Activated CD8-positive, alpha-beta T cell treated with anti-CD3 and anti-CD28 coated beads, Interleukin-2, amount 10 ng/mL, durations not matched to agents 7 days and 5 days (primary cell): ENCODE data around the gene LRRC10B. TPM values are rescaled to one million over a fixed set of nuclear protein-coding genes. Genes with fewer than 3 reads are reported as not detected.
A peak's percentile ranks its signal among the peaks of the same experiment; 100 is the strongest.
"Not testable (repeated sequence)": the region's sequence is repeated elsewhere in the genome, so short reads cannot be mapped to it uniquely, and the experiment has no call there.

Experiments
- ATAC-seq: fragments of 150-1000 bp; cut with Tn5 transposase; one replicate; pipeline ENCODE4 v1.10.0; 2021; ENCODE audit warnings: moderate library complexity
- CTCF ChIA-PET: fragments of 350-600 bp; sonication (Branson Sonifier 250); formaldehyde crosslinking; loops from one replicate; lab custom pipeline; 2021; ENCODE audit warnings: antibody characterized with exemption; lab: Charles Lee
- POLR2A ChIA-PET: fragments of 350-600 bp; sonication (Branson Sonifier 250); formaldehyde crosslinking; loops from one replicate; lab custom pipeline; 2021; ENCODE audit warnings: antibody characterized with exemption; lab: Charles Lee
- DNase-seq: peaks from one replicate; pipeline ENCODE4 v3.0.0-alpha.2; 2020
- H3K27ac Mint-ChIP-seq: one replicate; pipeline ENCODE4 v1.8.0; 2021; ENCODE audit warnings: mild to moderate bottlenecking, mixed read lengths
- H3K27me3 Mint-ChIP-seq: one replicate; pipeline ENCODE4 v1.8.0; 2021; ENCODE audit warnings: low read depth, mixed read lengths
- H3K36me3 Mint-ChIP-seq: one replicate; pipeline ENCODE4 v1.8.0; 2021; ENCODE audit warnings: low read depth, mixed read lengths
- H3K4me1 Mint-ChIP-seq: one replicate; pipeline ENCODE4 v1.8.0; 2021; ENCODE audit warnings: low read depth, mixed read lengths
- H3K4me3 Mint-ChIP-seq: one replicate; pipeline ENCODE4 v1.8.0; 2021; ENCODE audit warnings: mild to moderate bottlenecking, mixed read lengths
- H3K9me3 Mint-ChIP-seq: one replicate; pipeline ENCODE4 v1.8.0; 2022; ENCODE audit warnings: mixed read lengths; ENCODE audit not compliant: insufficient read depth
- total RNA-seq, 2 experiments: library from RNA; stranded (reverse); gene quantifications; one replicate each; pipeline ENCODE4 v1.2.3, GENCODE V29; 2021

The LRRC10B gene
- total RNA-seq, 2 experiments from 2014 or later: not detected

DNA sequence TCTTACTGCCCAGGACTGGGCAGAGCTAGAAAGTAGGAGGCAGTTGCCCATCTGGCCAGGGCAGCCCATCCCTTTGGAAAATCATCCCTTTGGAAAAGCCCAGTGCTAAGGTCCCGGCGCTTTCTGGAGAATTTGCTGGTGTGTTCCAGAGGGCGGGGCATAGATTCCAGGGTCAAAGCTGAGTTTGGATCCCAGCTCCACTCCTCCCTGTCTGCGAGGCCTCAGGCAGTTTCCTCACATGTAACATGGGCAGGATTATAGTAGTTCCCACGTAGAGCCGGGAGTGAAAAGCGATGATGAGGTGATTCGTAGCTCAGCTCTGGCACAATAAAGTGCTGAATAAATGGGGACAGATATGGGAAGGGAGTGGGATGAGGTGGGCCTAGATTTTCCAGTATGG, 31.4 kb upstream of the LRRC10B start:
- Mint-ChIP-seq H3K36me3 (peaks cover 4% of the 10 kb centered on the region), H3K27me3 (no peaks in the 10 kb centered on the region), H3K27ac (no peak overlapping the region), H3K4me1 (peaks cover 8% of the 10 kb centered on the region), H3K4me3 (no peak overlapping the region), H3K9me3 (no peaks in the 10 kb centered on the region)
- DNase-seq (no peak), ATAC-seq (no peak)
- CTCF ChIA-PET: interaction anchor here (0.9 to 7.3 kb wide), 12 partner anchors 9 to 161 kb away, joined by 3 to 115 read pairs (median 4); partner anchors contain the start of gene LRRC10B
- POLR2A ChIA-PET: interaction anchor here (0.5 kb wide), 1 partner anchor 40 kb away, joined by 4 read pairs; no protein-coding TSS in a partner anchor

DNA sequence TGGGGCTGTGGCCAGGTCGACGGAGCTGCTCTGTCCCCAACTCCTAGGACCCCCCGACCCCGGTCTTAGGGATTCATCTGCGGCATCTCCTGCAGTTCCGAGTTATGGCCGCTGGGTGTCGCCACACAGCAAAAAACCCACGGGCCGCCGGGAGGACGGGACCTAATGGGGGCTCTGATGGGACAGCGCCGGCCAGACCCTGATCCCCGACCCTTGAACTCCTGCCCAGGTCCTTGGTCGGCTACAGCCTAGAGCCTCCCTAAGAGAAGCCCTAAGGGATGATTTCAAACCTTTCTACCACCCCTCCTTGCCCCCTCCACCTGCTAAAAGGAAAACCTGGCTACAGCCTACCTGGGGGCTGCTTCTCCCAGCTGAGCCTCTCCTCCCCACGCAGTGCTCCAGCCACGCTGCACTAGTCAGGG, 30.8 kb upstream of the LRRC10B start:
- H3K4me3 Mint-ChIP-seq: no peak overlapping the region
- ATAC-seq (peak; percentile 49), DNase-seq (peak; percentile 66)
- peaks cover 5% of the 10 kb centered on the region for H3K4me1 Mint-ChIP-seq
- CTCF ChIA-PET: interaction anchor here (0.6 to 7.3 kb wide), 17 partner anchors 10 to 161 kb away, joined by 3 to 115 read pairs (median 4); partner anchors contain the start of gene LRRC10B
- H3K27ac Mint-ChIP-seq: no peak overlapping the region
- POLR2A ChIA-PET: no interaction called here
- H3K36me3 Mint-ChIP-seq: peaks cover 2% of the 10 kb centered on the region
- no peaks in the 10 kb centered on the region for H3K27me3 Mint-ChIP-seq
- H3K9me3 Mint-ChIP-seq: no peaks in the 10 kb centered on the region

DNA sequence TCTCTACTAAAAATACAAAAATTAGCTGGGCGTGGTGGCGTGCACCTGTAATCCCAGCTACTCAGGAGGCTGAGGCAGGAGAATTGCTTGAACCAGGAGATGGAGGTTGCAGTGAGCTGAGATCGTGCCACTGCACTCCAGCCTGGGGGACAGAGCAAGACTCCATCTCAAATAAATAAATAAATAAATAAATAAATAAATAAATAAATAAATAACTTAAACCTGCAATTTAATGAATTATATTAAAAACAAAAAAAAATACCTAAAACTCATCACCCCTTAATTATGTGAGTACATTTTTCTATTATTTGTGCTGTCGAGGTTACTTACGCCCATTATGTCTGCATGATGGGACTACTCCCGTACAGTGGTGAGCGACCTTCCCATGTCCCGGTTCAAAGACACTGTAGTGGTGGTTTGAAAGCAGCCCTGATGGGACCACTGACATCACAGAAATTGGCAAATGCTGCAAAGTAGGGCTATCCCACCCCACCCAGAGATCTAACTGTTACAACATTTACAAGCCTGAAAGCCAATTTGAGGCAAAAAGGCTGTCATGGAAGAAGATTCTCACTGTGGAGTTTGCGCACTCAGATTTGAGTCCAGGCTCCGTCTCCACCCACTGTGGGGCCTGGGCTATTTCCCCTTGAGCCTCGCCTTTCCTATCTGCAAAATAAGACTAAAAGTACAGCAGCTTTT, 29.0 kb upstream of the LRRC10B start:
- CTCF ChIA-PET: interaction anchor here (2.6 to 7.3 kb wide), 3 partner anchors 22 to 37 kb away, joined by 6 to 115 read pairs (median 31); no protein-coding TSS in a partner anchor
- POLR2A ChIA-PET: interaction anchor here (0.6 kb wide), 1 partner anchor 250 kb away, joined by 4 read pairs; no protein-coding TSS in a partner anchor
- H3K4me1 Mint-ChIP-seq: not testable (repeated sequence)

DNA sequence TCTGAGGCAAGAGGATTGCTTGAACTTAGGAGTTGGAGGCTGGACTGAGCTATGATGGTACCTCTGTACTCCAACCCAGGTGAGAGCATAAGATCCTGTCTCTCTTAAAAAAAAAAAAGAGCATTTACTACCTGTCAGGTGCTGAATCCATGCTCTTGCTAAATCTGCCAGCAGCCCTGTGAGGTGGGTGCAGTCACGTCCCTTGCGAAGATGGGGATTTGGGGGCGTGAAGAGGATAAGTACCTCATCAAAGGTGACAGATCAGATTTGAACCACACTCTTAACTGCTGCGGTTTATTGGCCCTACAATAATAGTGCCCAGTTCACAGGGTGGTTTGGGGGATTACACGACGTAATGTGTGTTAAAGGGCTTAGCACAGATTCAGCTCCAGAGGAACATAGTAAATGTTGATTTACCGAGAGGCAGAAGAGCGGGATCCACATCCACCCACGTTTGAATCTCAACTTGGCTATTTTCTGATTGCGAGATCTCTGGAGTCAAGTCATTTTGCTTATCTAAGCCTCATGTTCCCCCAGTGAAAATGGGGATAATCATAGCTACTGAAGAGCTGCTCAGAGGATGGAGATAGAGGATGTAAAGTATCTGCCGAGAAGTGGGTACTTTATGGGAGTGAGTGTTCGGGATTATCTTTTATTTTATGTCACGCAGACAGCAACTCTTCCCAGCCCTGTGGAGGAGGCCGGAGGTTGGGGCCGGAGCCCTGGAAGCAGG, 28.1 kb upstream of the LRRC10B start:
- DNase-seq (no peak), ATAC-seq (no peak)
- ChIA-PET CTCF (interaction anchor here (1.1 to 7.3 kb wide), 3 partner anchors 21 to 158 kb away, joined by 3 to 115 read pairs (median 5); no protein-coding TSS in a partner anchor), POLR2A (no interaction called here)
- H3K27ac Mint-ChIP-seq: no peak overlapping the region
- no peaks in the 10 kb centered on the region for H3K9me3 Mint-ChIP-seq
- H3K27me3 Mint-ChIP-seq: no peaks in the 10 kb centered on the region
- H3K4me1 Mint-ChIP-seq: peaks cover 5% of the 10 kb centered on the region
- no peak overlapping the region for H3K4me3 Mint-ChIP-seq
- H3K36me3 Mint-ChIP-seq: no peaks in the 10 kb centered on the region

More for the DNA sequence above, 29.0 kb upstream of the LRRC10B start:
- H3K27me3 Mint-ChIP-seq, H3K9me3 Mint-ChIP-seq, DNase-seq, H3K36me3 Mint-ChIP-seq, H3K27ac Mint-ChIP-seq, H3K4me3 Mint-ChIP-seq, ATAC-seq: not testable (repeated sequence)

DNA sequence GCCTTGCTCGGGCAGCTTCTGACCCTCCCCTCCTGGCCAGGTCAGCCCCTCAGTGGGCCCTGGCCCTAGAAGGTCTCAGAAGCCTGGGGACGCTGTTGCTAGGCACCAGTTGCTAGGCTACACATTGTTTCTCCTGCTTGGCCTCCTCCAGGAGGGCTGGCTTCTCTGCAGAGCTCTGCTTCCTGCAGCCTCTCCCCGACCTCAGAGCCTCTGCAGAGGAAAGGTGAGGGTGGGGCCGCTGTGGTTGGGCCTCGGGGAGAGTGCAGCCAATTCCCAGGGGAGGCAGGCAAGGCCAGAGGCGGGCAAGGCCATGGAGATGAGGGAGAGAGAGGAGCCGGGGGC, 27.6 kb upstream of the LRRC10B start:
- no peaks in the 10 kb centered on the region for H3K27me3 Mint-ChIP-seq
- POLR2A ChIA-PET: interaction anchor here (0.5 kb wide), 1 partner anchor 50 kb away, joined by 3 read pairs; no protein-coding TSS in a partner anchor
- DNase-seq: no peak

DNA sequence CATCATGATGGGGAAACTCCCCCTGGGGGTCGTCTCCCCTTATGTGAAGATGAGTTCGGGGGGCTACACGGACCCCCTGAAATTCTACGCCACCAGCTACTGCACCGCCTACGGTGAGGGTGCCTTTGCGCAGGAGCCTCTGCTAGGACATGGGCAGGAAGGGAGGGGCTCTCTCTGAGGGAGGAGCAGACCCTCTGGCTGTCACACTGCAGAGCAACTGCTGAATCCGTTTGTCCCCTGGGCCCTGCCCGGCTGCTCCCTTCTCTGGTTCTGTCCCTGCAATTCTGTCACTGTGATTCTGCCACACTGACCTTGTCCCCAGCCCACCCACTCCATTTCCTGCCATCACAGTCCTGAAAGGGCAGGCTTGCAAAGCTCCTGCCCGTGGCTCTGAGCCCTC, 26.7 kb upstream of the LRRC10B start:
- CTCF ChIA-PET: interaction anchor here (0.7 to 2.0 kb wide), 9 partner anchors 9 to 36 kb away, joined by 3 to 15 read pairs (median 4); partner anchors contain the start of gene LRRC10B
- H3K36me3 Mint-ChIP-seq: no peaks in the 10 kb centered on the region
- H3K4me1 Mint-ChIP-seq: peaks cover 5% of the 10 kb centered on the region
- H3K27ac Mint-ChIP-seq: no peak overlapping the region
- ATAC-seq: no peak
- H3K4me3 Mint-ChIP-seq: no peak overlapping the region
- DNase-seq: no peak
- H3K9me3 Mint-ChIP-seq: no peaks in the 10 kb centered on the region
- POLR2A ChIA-PET: no interaction called here
- H3K27me3 Mint-ChIP-seq: no peaks in the 10 kb centered on the region

More for the DNA sequence above, 27.6 kb upstream of the LRRC10B start:
- ATAC-seq: peak; percentile 33
- H3K4me3 Mint-ChIP-seq: no peak overlapping the region
- no peaks in the 10 kb centered on the region for H3K9me3 Mint-ChIP-seq
- no peak overlapping the region for H3K27ac Mint-ChIP-seq
- CTCF ChIA-PET: interaction anchor here (1.1 to 7.3 kb wide), 3 partner anchors 21 to 157 kb away, joined by 3 to 115 read pairs (median 5); no protein-coding TSS in a partner anchor
- no peaks in the 10 kb centered on the region for H3K36me3 Mint-ChIP-seq
- H3K4me1 Mint-ChIP-seq: peaks cover 5% of the 10 kb centered on the region

DNA sequence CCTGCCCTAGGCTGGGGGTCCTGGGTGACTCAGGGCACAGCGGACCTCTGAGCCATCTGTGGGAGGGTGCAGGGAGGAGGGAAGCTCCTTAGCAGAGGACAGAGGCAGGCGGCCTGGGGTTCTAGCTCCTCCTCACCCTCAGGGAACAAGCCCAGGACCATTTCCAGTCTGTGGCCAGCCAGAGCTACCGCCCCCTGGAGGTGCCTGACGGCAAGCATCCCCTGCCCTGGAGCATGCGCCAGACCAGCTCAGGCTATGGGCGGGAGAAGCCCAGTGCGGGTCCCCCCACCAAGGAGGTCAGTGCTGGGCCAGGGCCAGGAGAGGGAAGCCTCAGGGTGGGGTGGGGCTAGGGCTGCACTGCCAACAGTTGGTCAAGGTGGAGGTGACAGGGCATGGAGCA, 26.0 kb upstream of the LRRC10B start:
- DNase-seq (peak; percentile 33), ATAC-seq (peak; percentile 22)
- Mint-ChIP-seq H3K4me1 (peaks cover 5% of the 10 kb centered on the region), H3K4me3 (no peak overlapping the region), H3K27ac (no peak overlapping the region), H3K27me3 (no peaks in the 10 kb centered on the region), H3K36me3 (no peaks in the 10 kb centered on the region), H3K9me3 (no peaks in the 10 kb centered on the region)
- CTCF ChIA-PET: interaction anchor here (0.7 to 2.0 kb wide), 10 partner anchors 9 to 35 kb away, joined by 3 to 15 read pairs (median 4); partner anchors contain the start of gene LRRC10B
- POLR2A ChIA-PET: no interaction called here

DNA sequence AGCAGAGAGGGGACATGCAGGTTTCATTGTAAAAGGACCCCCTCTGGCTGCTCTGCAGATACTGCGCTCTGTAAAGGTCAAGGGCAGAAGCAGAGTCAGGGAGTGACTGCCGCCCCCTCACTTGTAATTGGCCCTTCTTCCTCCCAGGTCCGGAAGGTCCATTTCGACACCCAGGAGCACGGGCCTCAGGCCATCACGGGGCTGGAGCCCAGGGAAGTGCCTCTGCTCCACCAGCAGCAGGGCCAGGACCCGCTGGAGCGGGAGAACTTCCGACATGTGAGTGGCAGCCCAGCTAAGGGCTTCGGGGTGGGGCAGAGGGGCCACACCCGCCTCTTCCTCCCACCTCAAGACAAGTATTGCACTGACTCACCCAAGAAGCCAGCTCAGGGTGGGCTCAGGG, 24.0 kb upstream of the LRRC10B start:
- Mint-ChIP-seq H3K36me3 (no peaks in the 10 kb centered on the region), H3K27ac (no peak overlapping the region), H3K4me3 (no peak overlapping the region), H3K4me1 (no peaks in the 10 kb centered on the region), H3K9me3 (no peaks in the 10 kb centered on the region), H3K27me3 (no peaks in the 10 kb centered on the region)
- ATAC-seq: no peak
- no peak for DNase-seq
- CTCF ChIA-PET: interaction anchor here (2.4 kb wide), 1 partner anchor 32 kb away, joined by 6 read pairs; no protein-coding TSS in a partner anchor
- POLR2A ChIA-PET: no interaction called here

DNA sequence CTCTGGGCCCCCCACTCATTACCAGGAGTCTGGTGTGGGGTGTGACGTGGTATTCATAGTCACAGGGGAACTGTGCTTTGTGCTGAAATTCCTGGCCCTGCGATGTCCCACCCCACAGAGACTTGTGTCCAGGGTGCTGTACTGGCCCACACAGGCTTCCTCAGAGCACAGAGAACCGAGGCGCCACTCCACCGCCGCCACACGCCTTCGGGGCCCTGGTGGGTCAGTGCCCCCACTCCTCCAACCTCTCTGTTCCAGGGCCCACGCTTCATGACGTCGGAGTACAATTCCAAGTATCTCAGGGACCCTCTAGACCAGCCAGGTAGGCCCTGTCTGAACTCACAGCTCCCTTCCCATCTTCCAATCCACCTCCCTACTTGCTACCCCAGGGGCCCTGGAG, 23.5 kb upstream of the LRRC10B start:
- Mint-ChIP-seq H3K36me3 (no peaks in the 10 kb centered on the region), H3K9me3 (no peaks in the 10 kb centered on the region), H3K4me1 (no peaks in the 10 kb centered on the region), H3K27ac (no peak overlapping the region), H3K4me3 (no peak overlapping the region), H3K27me3 (no peaks in the 10 kb centered on the region)
- POLR2A ChIA-PET: no interaction called here
- CTCF ChIA-PET: interaction anchor here (1.0 to 2.4 kb wide), 2 partner anchors 32 to 47 kb away, joined by 3 to 6 read pairs; no protein-coding TSS in a partner anchor
- ATAC-seq (no peak), DNase-seq (no peak)

DNA sequence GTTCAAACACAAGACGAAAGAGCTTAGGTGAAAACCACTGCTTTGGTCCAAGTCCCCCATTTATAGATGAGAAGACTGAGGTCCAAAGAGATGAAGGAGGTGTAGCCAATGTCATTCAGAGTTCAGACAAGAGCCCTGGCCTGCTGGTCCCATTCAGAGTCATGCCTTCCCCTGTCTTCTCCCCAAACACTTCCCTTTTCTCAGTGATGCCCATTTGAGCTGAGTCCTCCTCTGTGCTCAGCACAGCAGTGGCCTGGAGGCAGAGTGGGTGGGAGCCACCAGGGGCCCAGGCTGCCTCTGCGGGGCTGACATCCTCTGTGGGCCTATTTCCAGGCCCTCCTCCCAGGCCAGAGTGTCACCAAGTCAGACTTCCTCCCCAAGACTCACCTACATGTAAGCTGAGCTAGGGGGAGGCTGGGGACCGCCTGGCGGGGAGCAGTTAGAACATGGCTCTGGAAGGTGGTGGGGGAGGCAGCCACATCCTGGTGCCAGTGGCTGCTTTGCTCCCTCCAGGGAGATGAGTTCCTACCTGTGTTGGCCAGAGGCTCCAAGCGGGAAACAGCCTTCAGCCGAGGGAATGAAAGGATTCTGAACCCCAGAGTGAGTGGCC, 22.4 kb upstream of the LRRC10B start:
- Mint-ChIP-seq H3K4me3 (no peak overlapping the region), H3K9me3 (no peaks in the 10 kb centered on the region), H3K27me3 (no peaks in the 10 kb centered on the region), H3K4me1 (no peaks in the 10 kb centered on the region), H3K36me3 (no peaks in the 10 kb centered on the region), H3K27ac (no peak overlapping the region)
- ATAC-seq (no peak), DNase-seq (no peak)
- POLR2A ChIA-PET: no interaction called here
- CTCF ChIA-PET: interaction anchor here (1.0 to 2.4 kb wide), 3 partner anchors 31 to 46 kb away, joined by 3 to 7 read pairs (median 6); no protein-coding TSS in a partner anchor

DNA sequence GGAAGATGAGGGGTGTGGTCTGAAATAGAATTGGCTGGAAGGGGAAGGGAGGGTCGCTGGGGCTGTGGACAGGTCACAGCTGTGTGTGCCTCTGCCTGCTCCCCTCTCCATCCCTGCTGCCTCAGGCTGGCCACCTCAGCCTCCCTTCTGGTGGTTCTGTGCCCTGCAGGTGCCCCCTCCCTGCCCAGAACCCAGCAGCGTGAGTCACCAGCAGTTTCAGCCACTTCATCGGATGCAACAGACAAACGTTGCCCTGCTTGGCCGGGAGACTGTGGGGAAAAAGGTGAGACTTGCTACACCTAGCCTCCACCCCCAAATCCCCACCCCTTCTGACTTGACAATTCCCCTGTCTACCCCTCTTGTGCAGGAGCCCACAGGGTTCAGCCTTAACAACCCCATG, 21.8 kb upstream of the LRRC10B start:
- no peaks in the 10 kb centered on the region for H3K36me3 Mint-ChIP-seq
- H3K4me1 Mint-ChIP-seq: no peaks in the 10 kb centered on the region
- no peaks in the 10 kb centered on the region for H3K27me3 Mint-ChIP-seq
- POLR2A ChIA-PET: no interaction called here
- CTCF ChIA-PET: interaction anchor here (1.3 to 1.9 kb wide), 3 partner anchors 8 to 30 kb away, joined by 7 read pairs; no protein-coding TSS in a partner anchor
- DNase-seq (no peak), ATAC-seq (no peak)
- H3K4me3 Mint-ChIP-seq: no peak overlapping the region
- H3K27ac Mint-ChIP-seq: no peak overlapping the region
- H3K9me3 Mint-ChIP-seq: no peaks in the 10 kb centered on the region
